Measurements from ENCODE around the gene AP2A1. TPM values are rescaled to one million over a fixed set of nuclear protein-coding genes. Genes with fewer than 3 reads are reported as not detected.
"Not testable (repeated sequence)": the region's sequence is repeated elsewhere in the genome, so short reads cannot be mapped to it uniquely, and the experiment has no call there.

AP2A1 gene
- polyA plus RNA-seq (2013, experiment 1 of 2) = 89.2 TPM
- polyA plus RNA-seq (2013, experiment 2 of 2) = 87.9 TPM

GRCh38 chr19:49766930-49767299 lies at the start of gene AP2A1:
Gene AP2A1 (plus strand): TSS chr19:49767001. CDS start chr19:49767134, 133 bp downstream.
- peak within 1 kb of the TSS; percentile 93 for H2BK120ac ChIP-seq (ENCODE audit: low read depth, low read length)
- H2AFZ ChIP-seq (ENCODE audit: low read depth, low read length) = peak within 1 kb of the TSS; percentile 87
- H4K8ac ChIP-seq (ENCODE audit: low read length) = peak within 1 kb of the TSS; percentile 85
- H2BK12ac ChIP-seq (ENCODE audit: low read length in 2 of 2) = peak within 1 kb of the TSS in 1 of 2 experiments; percentile 65
- peak within 1 kb of the TSS; percentile 97 for H2AK5ac ChIP-seq (ENCODE audit: low read length, severe bottlenecking)
- peak within 1 kb of the TSS; percentile 35 to 93 for H3K4ac ChIP-seq (ENCODE audit: low read depth in 1 of 2, low read length in 2 of 2)
- peak within 1 kb of the TSS; percentile 87 for H3K4me2 ChIP-seq (ENCODE audit: low read length, poor library complexity, severe bottlenecking)
- H3K9me3 ChIP-seq (ENCODE audit: control insufficient read depth, low read length) = no peaks in the 10 kb centered on the region
- DNase-seq = no peak
- peak within 1 kb of the TSS; percentile 86 for H2BK15ac ChIP-seq (ENCODE audit: low read depth, poor library complexity, severe bottlenecking)
- H3K27me3 ChIP-seq (ENCODE audit: control insufficient read depth in 1 of 2, insufficient read depth in 1 of 2, low read length in 2 of 2) = no peaks in the 10 kb centered on the region
- H3K4me3 ChIP-seq (ENCODE audit: insufficient read depth in 1 of 2, low read depth in 1 of 2, low read length in 2 of 2) = peak within 1 kb of the TSS; percentile 91 to 99
- H3K23ac ChIP-seq (ENCODE audit: low read length in 2 of 2) = no peak within 1 kb of the TSS
- H3K79me1 ChIP-seq (replicated peaks; ENCODE audit: low read length, poor library complexity, severe bottlenecking) = peaks cover 9% of the 10 kb centered on the region
- peak within 1 kb of the TSS; percentile 89 for H2BK5ac ChIP-seq (ENCODE audit: low read depth, low read length, poor library complexity, severe bottlenecking)
- under 1% methylated on average over 34 of the region's 38 CpGs for WGBS
- peak within 1 kb of the TSS; percentile 76 to 98 for H3K14ac ChIP-seq (ENCODE audit: low read length in 2 of 2)
- H3K18ac ChIP-seq (ENCODE audit: low read depth in 1 of 2, low read length in 2 of 2) = peak within 1 kb of the TSS; percentile 89 to 92
- H3K27ac ChIP-seq (ENCODE audit: low read length, poor library complexity, severe bottlenecking) = peak within 1 kb of the TSS; percentile 99
- H3K9ac ChIP-seq (ENCODE audit: low read length) = peak within 1 kb of the TSS; percentile 97
- peak within 1 kb of the TSS; percentile 88 for H4K91ac ChIP-seq (ENCODE audit: low read length)
- H3K4me1 ChIP-seq (ENCODE audit: control insufficient read depth, insufficient read depth, low read depth, low read length) = peaks cover 16% of the 10 kb centered on the region
- H3K36me3 ChIP-seq (ENCODE audit: control insufficient read depth in 1 of 2, insufficient read depth in 2 of 2, low read depth in 1 of 2, low read length in 2 of 2) = peaks cover 10 to 19% of the 10 kb centered on the region in 2 experiments

GRCh38 chr19:49718511-49718910 lies 48.3 kb upstream of the AP2A1 start:
- Histone ChIP-seq H2BK15ac (ENCODE audit: low read depth, poor library complexity, severe bottlenecking) (no peak overlapping the region), H3K14ac (ENCODE audit: low read length in 2 of 2) (no peak overlapping the region), H3K36me3 (ENCODE audit: control insufficient read depth in 1 of 2, insufficient read depth in 2 of 2, low read depth in 1 of 2, low read length in 2 of 2) (peaks cover 3 to 24% of the 10 kb centered on the region in 2 experiments)

GRCh38 chr19:49718991-49719390 lies 47.8 kb upstream of the AP2A1 start:
- Histone ChIP-seq H2BK120ac (ENCODE audit: low read depth, low read length) (no peak overlapping the region), H4K91ac (ENCODE audit: low read length) (no peak overlapping the region), H3K18ac (ENCODE audit: low read depth in 1 of 2, low read length in 2 of 2) (no peak overlapping the region), H2BK5ac (ENCODE audit: low read depth, low read length, poor library complexity, severe bottlenecking) (no peak overlapping the region), H2AFZ (ENCODE audit: low read depth, low read length) (no peak overlapping the region), H3K4me1 (ENCODE audit: control insufficient read depth, insufficient read depth, low read depth, low read length) (peaks cover 5% of the 10 kb centered on the region), H3K9ac (ENCODE audit: low read length) (no peak overlapping the region), H3K23ac (ENCODE audit: low read length in 2 of 2) (no peak overlapping the region), H4K8ac (ENCODE audit: low read length) (no peak overlapping the region), H2BK15ac (ENCODE audit: low read depth, poor library complexity, severe bottlenecking) (no peak overlapping the region), H3K27ac (ENCODE audit: low read length, poor library complexity, severe bottlenecking) (no peak overlapping the region), H3K36me3 (ENCODE audit: control insufficient read depth in 1 of 2, insufficient read depth in 2 of 2, low read depth in 1 of 2, low read length in 2 of 2) (peaks cover 0 to 24% of the 10 kb centered on the region in 2 experiments), H3K4me3 (ENCODE audit: insufficient read depth in 1 of 2, low read depth in 1 of 2, low read length in 2 of 2) (no peak overlapping the region), H3K27me3 (ENCODE audit: control insufficient read depth in 1 of 2, insufficient read depth in 1 of 2, low read length in 2 of 2) (no peaks in the 10 kb centered on the region), H2BK12ac (ENCODE audit: low read length in 2 of 2) (no peak overlapping the region), H3K9me3 (ENCODE audit: control insufficient read depth, low read length) (no peaks in the 10 kb centered on the region), H3K14ac (ENCODE audit: low read length in 2 of 2) (no peak overlapping the region), H2AK5ac (ENCODE audit: low read length, severe bottlenecking) (no peak overlapping the region), H3K79me1 (replicated peaks; ENCODE audit: low read length, poor library complexity, severe bottlenecking) (no peaks in the 10 kb centered on the region), H3K4me2 (ENCODE audit: low read length, poor library complexity, severe bottlenecking) (no peak overlapping the region), H3K4ac (ENCODE audit: low read depth in 1 of 2, low read length in 2 of 2) (no peak overlapping the region)
- DNase-seq = no peak
- 90% methylated on average over 6 of the region's 6 CpGs for WGBS

More at GRCh38 chr19:49718511-49718910, 48.3 kb upstream of the AP2A1 start:
- Histone ChIP-seq H3K79me1 (replicated peaks; ENCODE audit: low read length, poor library complexity, severe bottlenecking) (no peaks in the 10 kb centered on the region), H3K4me3 (ENCODE audit: insufficient read depth in 1 of 2, low read depth in 1 of 2, low read length in 2 of 2) (peak overlapping the region in 1 of 2 experiments; percentile 84), H3K4me1 (ENCODE audit: control insufficient read depth, insufficient read depth, low read depth, low read length) (peaks cover 5% of the 10 kb centered on the region), H3K27ac (ENCODE audit: low read length, poor library complexity, severe bottlenecking) (no peak overlapping the region), H2AFZ (ENCODE audit: low read depth, low read length) (no peak overlapping the region), H3K9ac (ENCODE audit: low read length) (peak overlapping the region; percentile 95), H4K91ac (ENCODE audit: low read length) (no peak overlapping the region), H2BK5ac (ENCODE audit: low read depth, low read length, poor library complexity, severe bottlenecking) (no peak overlapping the region), H3K9me3 (ENCODE audit: control insufficient read depth, low read length) (no peaks in the 10 kb centered on the region), H2BK12ac (ENCODE audit: low read length in 2 of 2) (no peak overlapping the region), H2BK120ac (ENCODE audit: low read depth, low read length) (no peak overlapping the region), H3K23ac (ENCODE audit: low read length in 2 of 2) (no peak overlapping the region), H3K4me2 (ENCODE audit: low read length, poor library complexity, severe bottlenecking) (no peak overlapping the region), H3K27me3 (ENCODE audit: control insufficient read depth in 1 of 2, insufficient read depth in 1 of 2, low read length in 2 of 2) (no peaks in the 10 kb centered on the region), H4K8ac (ENCODE audit: low read length) (no peak overlapping the region), H2AK5ac (ENCODE audit: low read length, severe bottlenecking) (no peak overlapping the region), H3K4ac (ENCODE audit: low read depth in 1 of 2, low read length in 2 of 2) (no peak overlapping the region), H3K18ac (ENCODE audit: low read depth in 1 of 2, low read length in 2 of 2) (no peak overlapping the region)
- DNase-seq = peak; percentile 38
- 95% methylated on average over 7 of the region's 8 CpGs for WGBS

GRCh38 chr19:49719420-49719819 lies 47.4 kb upstream of the AP2A1 start:
- not testable (repeated sequence) for H2BK12ac ChIP-seq (ENCODE audit: low read length in 2 of 2); H3K27me3 ChIP-seq (ENCODE audit: control insufficient read depth in 1 of 2, insufficient read depth in 1 of 2, low read length in 2 of 2); H4K91ac ChIP-seq (ENCODE audit: low read length); H3K27ac ChIP-seq (ENCODE audit: low read length, poor library complexity, severe bottlenecking); H2AFZ ChIP-seq (ENCODE audit: low read depth, low read length); H3K9me3 ChIP-seq (ENCODE audit: control insufficient read depth, low read length); H3K9ac ChIP-seq (ENCODE audit: low read length); H2BK5ac ChIP-seq (ENCODE audit: low read depth, low read length, poor library complexity, severe bottlenecking); H2BK15ac ChIP-seq (ENCODE audit: low read depth, poor library complexity, severe bottlenecking); H4K8ac ChIP-seq (ENCODE audit: low read length); H3K4me1 ChIP-seq (ENCODE audit: control insufficient read depth, insufficient read depth, low read depth, low read length); H3K18ac ChIP-seq (ENCODE audit: low read depth in 1 of 2, low read length in 2 of 2); H3K14ac ChIP-seq (ENCODE audit: low read length in 2 of 2); H3K4me2 ChIP-seq (ENCODE audit: low read length, poor library complexity, severe bottlenecking); H3K4ac ChIP-seq (ENCODE audit: low read depth in 1 of 2, low read length in 2 of 2); H3K79me1 ChIP-seq (replicated peaks; ENCODE audit: low read length, poor library complexity, severe bottlenecking); H3K23ac ChIP-seq (ENCODE audit: low read length in 2 of 2); H2BK120ac ChIP-seq (ENCODE audit: low read depth, low read length); DNase-seq
- peaks cover 0 to 24% of the 10 kb centered on the region in 2 experiments for H3K36me3 ChIP-seq (ENCODE audit: control insufficient read depth in 1 of 2, insufficient read depth in 2 of 2, low read depth in 1 of 2, low read length in 2 of 2)
- H2AK5ac ChIP-seq (ENCODE audit: low read length, severe bottlenecking) = peak overlapping the region; percentile 84
- H3K4me3 ChIP-seq (ENCODE audit: insufficient read depth in 1 of 2, low read depth in 1 of 2, low read length in 2 of 2) = peak overlapping the region in 1 of 2 experiments; percentile 5
- WGBS = 92% methylated on average over 22 of the region's 22 CpGs

Data from mesenchymal stem cell (in vitro differentiated cells and primary cell).